Gastroesophageal sphincter (tissue), 4 donors: Measurements from ENCODE around the gene PPP1CB. TPM values are rescaled to one million over a fixed set of nuclear protein-coding genes. Genes with fewer than 3 reads are reported as not detected.

Experiments used
- ATAC-seq: fragments of 150-250 bp; one replicate; pipeline ENCODE4 v1.9.1; 2016; ENCODE audit warnings: mild to moderate bottlenecking, moderate library complexity
- H3K27ac ChIP-seq, 4 donors: fragments of 200-600 bp; sonication (generic) in 3 of 4; 1 replicate in 3 of 4; 2 replicates in 1 of 4; pipeline ENCODE4 v1.5.1; 2016 to 2019
- H3K27me3 ChIP-seq: fragments of 200-600 bp; sonication (generic); one replicate; pipeline ENCODE4 v1.5.1; 2019
- H3K36me3 ChIP-seq, 2 donors: fragments of 200-600 bp; sonication (generic); one replicate each; pipeline ENCODE4 v1.5.1; 2019; ENCODE audit warnings: control low read depth in 1 of 2
- H3K4me1 ChIP-seq, 3 donors: fragments of 200-600 bp; sonication (generic); 1 replicate in 2 of 3; 2 replicates in 1 of 3; pipeline ENCODE4 v1.5.1; 2016 to 2019; ENCODE audit warnings: control low read depth in 2 of 3
- H3K4me3 ChIP-seq, 2 donors: fragments of 200-600 bp; sonication (generic); one replicate each; pipeline ENCODE4 v1.5.1; 2019; ENCODE audit warnings: mild to moderate bottlenecking in 1 of 2, moderate library complexity in 1 of 2
- H3K9me3 ChIP-seq, 3 donors: fragments of 200-600 bp; sonication (generic); one replicate each; pipeline ENCODE4 v1.5.1; 2017 to 2019; ENCODE audit warnings: control low read depth in 2 of 3
- CTCF ChIP-seq, 4 experiments: fragments of 200-600 bp in 2 of 4; fragments of 450-650 bp in 2 of 4; sonication (generic) in 1 of 4; IDR thresholded peaks; one replicate each; pipeline ENCODE4 v1.5.1; 2017 to 2019; ENCODE audit warnings: antibody characterized with exemption in 4 of 4, mild to moderate bottlenecking in 2 of 4, moderate library complexity in 2 of 4
- EP300 ChIP-seq: sonication (generic); formaldehyde crosslinking; IDR thresholded peaks from one replicate; pipeline ENCODE4 v1.6.1; 2017; ENCODE audit warnings: antibody characterized with exemption, mild to moderate bottlenecking
- POLR2A ChIP-seq, 2 donors: fragments of 450-650 bp; IDR thresholded peaks; one replicate each; pipeline ENCODE4 v1.6.1; 2017; ENCODE audit warnings: antibody characterized with exemption in 2 of 2, mild to moderate bottlenecking in 2 of 2, moderate library complexity in 1 of 2
- POLR2AphosphoS5 ChIP-seq: sonication (generic); formaldehyde crosslinking; IDR thresholded peaks from one replicate; pipeline ENCODE4 v1.6.1; 2017; ENCODE audit warnings: antibody characterized with exemption
- WGBS, 2 donors: methylation state at CpG; one replicate each; pipeline ENCODE4 v1.1.5; 2018; ENCODE audit warnings: low coverage in 1 of 2; 5-methylcytosine and 5-hydroxymethylcytosine counted together
- total RNA-seq, 4 donors: library from RNA; depleted of rRNA; stranded (reverse); fragments of >200 nt; gene quantifications; one replicate each; pipeline ENCODE4 v1.1.0, GENCODE V29; 2016

Gene PPP1CB
- total RNA-seq, 4 donors from 2014 or later: 524 to 1,194 (median 837) TPM

- Histone ChIP-seq H3K36me3 (peaks cover 0 to 79% of the 10 kb centered on the region in 2 donors), H3K9me3 (no peaks in the 10 kb centered on the region), H3K4me1 (peaks cover 0 to 35% (median 12%) of the 10 kb centered on the region in 3 donors), H3K27ac (peak overlapping the region; percentile 38 to 64 (median 55)), H3K4me3 (no peak overlapping the region), H3K27me3 (no peaks in the 10 kb centered on the region)
- TF ChIP-seq EP300 (no peak), POLR2AphosphoS5 (no peak), POLR2A (IDR thresholded peaks at IDR 0.05) (no peak), CTCF (IDR thresholded peaks at IDR 0.05) (no peak)
- 40 to 45% methylated on average over 3 to 4 of the region's 4 CpGs for WGBS, 2 donors
- ATAC-seq: no peak
Observed at GRCh38 chr2:28802975-28803429, 51.4 kb downstream of the PPP1CB start.

GRCh38 chr2:28809927-28810326 is 58.3 kb downstream of the PPP1CB start:
- peaks cover 0 to 21% (median 6%) of the 10 kb centered on the region in 3 donors for H3K4me1 ChIP-seq
- H3K27me3 ChIP-seq: no peaks in the 10 kb centered on the region
- no peak for ATAC-seq
- H3K4me3 ChIP-seq: peak overlapping the region in 1 of 2 donors; percentile 56
- H3K36me3 ChIP-seq: peaks cover 0 to 23% of the 10 kb centered on the region in 2 donors
- peak overlapping the region in 2 of 4 donors; percentile 71 to 77 for H3K27ac ChIP-seq
- H3K9me3 ChIP-seq: no peaks in the 10 kb centered on the region
- no peak for TF ChIP-seq EP300
- no peak for TF ChIP-seq POLR2A (IDR thresholded peaks at IDR 0.05)
- no peak for TF ChIP-seq POLR2AphosphoS5
- TF ChIP-seq CTCF (IDR thresholded peaks at IDR 0.05): no peak
- 54 to 79% methylated on average over 7 to 10 of the region's 10 CpGs for WGBS, 2 donors

GRCh38 chr2:28810384-28811285 is 59.0 kb downstream of the PPP1CB start, which contains the start of gene SPDYA:
TSS of gene SPDYA (plus strand) at chr2:28810834. CDS start at chr2:28816015, 5,181 bp downstream.
- Histone ChIP-seq H3K36me3 (peaks cover 0 to 16% of the 10 kb centered on the region in 2 donors), H3K4me1 (peaks cover 0 to 21% (median 6%) of the 10 kb centered on the region in 3 donors), H3K9me3 (no peaks in the 10 kb centered on the region), H3K27ac (peak within 1 kb of the TSS in 3 of 4 donors; percentile 4 to 77 (median 71)), H3K27me3 (no peaks in the 10 kb centered on the region), H3K4me3 (peak within 1 kb of the TSS; percentile 32 to 56)
- whole genome bisulfite sequencing, 2 donors: 0% methylated on average over 1 to 3 of the region's 97 CpGs
- ATAC-seq: peak; percentile 94
- peak in 2 of 4 experiments; percentile 8 to 27 for TF ChIP-seq CTCF (IDR thresholded peaks at IDR 0.05)
- TF ChIP-seq POLR2A (IDR thresholded peaks at IDR 0.05): peak in 1 of 2 donors; percentile 6
- peak; percentile 25 for TF ChIP-seq POLR2AphosphoS5
- no peak for TF ChIP-seq EP300

GRCh38 chr2:28818053-28818452 is 66.4 kb downstream of the PPP1CB start:
- no peak for TF ChIP-seq POLR2AphosphoS5
- no peak for TF ChIP-seq EP300
- TF ChIP-seq POLR2A (IDR thresholded peaks at IDR 0.05): no peak
- TF ChIP-seq CTCF (IDR thresholded peaks at IDR 0.05): no peak
- Histone ChIP-seq H3K27ac (no peak overlapping the region), H3K27me3 (no peaks in the 10 kb centered on the region), H3K9me3 (no peaks in the 10 kb centered on the region), H3K4me3 (no peak overlapping the region), H3K36me3 (no peaks in the 10 kb centered on the region), H3K4me1 (peaks cover 0 to 6% (median 0%) of the 10 kb centered on the region in 3 donors)
- ATAC-seq: no peak
- 81 to 82% methylated on average over 2 to 3 of the region's 3 CpGs for WGBS, 2 donors
